ENCODE measurements around the gene KRT80.

Gene KRT80

GRCh38 chr12:52151153-52151836, 40.5 kb downstream of the KRT80 start:
- FAIRE-seq: no peak

GRCh38 chr12:52149651-52150241, 42.1 kb downstream of the KRT80 start:
- no peak for FAIRE-seq

DNA sequence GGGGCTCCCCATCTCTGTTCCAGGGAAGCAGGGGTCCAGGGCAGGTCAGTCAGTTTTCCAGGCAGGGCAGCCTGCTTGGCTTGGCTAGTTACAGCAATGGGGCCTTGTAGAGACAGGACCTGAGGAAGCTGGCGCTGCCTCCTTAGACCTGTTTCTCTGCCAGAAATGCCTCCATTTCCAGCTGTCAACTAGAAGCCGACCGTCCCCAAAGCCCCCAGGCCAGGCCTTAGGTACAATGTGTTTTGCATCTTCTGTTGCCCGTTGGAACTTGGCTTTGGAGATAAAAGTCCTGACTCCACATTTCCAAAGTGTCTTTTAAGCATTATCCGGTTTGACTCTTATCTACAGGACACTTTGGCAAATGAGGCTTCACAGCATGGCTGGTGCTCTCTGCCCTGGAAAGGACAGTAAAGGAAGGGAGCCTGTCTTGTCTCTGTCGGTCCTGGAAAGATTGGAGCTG, 42.6 kb downstream of the KRT80 start:
- no peak for FAIRE-seq

- no peak for FAIRE-seq
Observed at GRCh38 chr12:52148464-52149181, 43.2 kb downstream of the KRT80 start.

- FAIRE-seq: no peak
Observed at GRCh38 chr12:52147964-52148463, 43.8 kb downstream of the KRT80 start.

- FAIRE-seq: no peak
Observed at GRCh38 chr12:52147367-52147963, 44.3 kb downstream of the KRT80 start.

- FAIRE-seq: no peak
Observed at GRCh38 chr12:52146822-52147366, 44.9 kb downstream of the KRT80 start.

DNA sequence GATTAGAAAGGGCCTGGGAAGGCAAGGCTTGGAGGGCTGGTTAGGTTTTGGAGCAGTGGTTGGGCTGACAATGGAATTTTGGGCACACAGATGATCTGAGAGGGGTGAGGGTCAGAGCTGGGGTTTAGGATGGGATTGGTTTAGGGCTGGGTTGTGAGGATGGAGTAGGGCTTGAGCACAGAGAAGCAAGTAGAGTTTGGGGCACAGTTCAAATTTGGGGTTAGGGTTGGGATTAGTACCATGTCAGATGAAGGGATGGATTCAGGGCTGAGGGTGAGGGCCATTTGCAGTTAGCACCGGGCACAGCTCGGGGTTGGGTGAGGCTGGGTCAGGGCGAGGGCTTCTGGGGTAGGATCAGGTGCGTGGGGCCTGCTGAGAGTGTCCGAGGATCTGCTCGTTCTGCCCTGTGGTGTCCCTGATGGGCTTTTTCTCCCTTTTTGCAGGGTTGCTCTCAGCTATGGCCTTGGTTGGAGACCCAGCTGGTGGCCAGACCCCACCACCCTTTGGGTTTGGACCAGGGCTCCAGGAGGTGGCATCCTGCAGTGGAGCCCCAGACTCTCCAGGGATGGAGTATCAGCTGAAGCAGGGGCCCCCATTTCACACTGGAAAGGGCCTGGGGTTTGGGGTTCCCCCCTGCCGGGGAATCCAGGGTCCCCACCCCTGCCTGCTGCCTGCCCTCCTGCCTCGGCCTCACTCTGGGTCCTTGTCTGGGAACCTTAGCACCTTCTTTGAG, 45.6 kb downstream of the KRT80 start:
- no peak for FAIRE-seq

DNA sequence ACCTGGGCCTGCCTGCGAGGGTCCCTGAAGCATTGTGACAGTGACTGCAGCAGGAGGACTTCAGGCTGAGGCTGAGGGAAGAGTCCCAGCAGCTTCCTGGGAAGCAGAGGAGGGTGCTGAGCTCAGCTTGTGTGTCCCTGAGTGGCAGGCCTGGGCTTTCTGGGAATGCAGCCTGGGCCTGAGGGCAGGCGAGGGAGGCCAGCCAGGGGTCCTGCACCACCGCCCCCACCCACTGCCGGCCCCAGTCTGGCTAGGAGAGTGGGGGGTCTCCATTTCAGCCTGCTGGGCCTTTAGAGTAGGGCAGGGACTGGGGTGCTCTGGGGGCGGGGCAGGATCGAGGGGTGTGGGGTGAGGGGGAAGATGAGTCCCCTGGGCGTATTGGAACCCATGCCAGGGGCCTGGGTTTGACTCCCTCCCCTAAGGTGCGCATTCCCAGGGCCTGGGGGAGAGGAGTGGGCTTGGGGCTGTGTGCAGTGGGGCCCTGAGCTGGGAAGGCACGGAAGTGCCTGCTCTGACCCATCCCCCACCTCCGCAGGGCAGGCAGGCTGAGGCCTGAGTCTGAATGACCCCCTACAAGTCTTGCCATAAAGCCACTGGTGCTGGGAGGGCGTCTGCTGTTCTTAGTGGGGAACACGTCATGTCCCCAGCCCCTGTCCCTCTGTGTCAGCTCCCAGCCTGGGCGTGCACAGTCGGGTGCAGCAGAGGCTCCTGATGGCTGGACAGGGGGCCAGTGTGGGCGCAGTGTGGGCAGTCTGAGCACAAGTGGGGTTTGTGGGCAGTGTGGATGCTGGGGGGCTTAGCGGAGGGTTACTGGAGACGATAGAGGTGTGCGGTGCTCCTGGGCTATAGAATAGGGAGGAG, 46.4 kb downstream of the KRT80 start:
- FAIRE-seq: no peak

GRCh38 chr12:52144512-52145227, 47.1 kb downstream of the KRT80 start:
- FAIRE-seq: no peak

GRCh38 chr12:52142431-52142830, 49.4 kb downstream of the KRT80 start:
- no peak for FAIRE-seq

DNA sequence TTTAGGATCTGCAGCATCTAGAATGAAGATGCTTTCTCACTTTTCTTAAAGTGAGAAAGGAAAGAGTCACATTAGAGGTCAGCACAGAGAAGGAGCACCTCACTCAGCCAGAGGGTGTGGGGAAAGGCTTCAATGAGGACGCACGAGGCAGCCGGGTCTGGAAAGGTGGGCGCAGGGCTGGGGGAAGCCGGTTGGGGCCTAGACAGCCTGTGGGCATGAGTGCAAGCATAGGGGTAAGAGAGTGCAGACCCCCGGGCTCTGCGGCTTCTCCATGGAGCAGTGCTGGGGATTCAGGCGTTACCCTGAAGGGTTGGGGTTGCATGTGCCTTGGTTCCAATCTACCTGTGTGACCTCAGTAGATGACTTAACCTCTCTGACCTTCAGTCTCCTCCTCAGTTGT, 49.9 kb downstream of the KRT80 start:
- FAIRE-seq: no peak

DNA sequence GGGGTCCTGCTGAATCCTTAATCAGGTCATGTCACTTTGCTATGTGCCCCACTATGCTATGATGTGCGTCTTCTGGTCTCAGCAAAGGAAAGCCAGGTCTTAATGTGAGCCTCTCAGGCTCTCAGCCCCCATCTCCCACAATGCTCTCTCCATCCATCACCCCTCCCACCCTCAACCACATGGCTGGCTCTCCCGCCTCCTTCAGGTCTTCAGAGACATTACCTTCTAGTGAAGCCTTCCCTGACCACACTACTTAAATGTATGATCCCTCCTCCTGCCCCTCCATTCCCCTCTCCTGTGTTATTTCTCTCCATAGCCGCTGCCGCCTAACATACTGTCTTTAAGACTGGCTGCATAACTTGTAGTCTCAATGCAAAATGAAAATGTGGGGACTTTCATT, 50.5 kb downstream of the KRT80 start:
- no peak for FAIRE-seq

DNA sequence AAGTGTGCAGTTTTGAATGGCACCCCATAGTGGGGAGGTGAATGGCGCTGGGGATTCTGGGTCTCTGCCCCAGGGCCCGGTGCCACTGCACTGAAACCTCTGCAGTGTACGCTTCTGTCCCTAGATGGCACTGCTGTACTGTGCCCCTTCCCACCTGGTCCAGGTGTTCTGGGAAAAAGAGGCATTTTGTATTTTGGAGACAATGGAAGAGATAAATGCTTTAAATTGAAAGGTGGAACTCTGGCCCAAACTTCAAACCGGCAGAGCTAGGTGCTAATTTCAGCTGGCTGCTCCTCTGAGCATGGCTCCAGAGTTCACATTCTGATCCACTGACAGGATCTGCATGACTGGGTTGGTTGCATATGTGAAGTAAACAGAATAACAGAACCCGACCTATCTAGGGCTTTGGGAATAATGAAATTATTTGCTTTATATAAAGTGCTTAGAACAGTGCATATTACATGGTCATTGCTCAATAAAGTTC, 52.2 kb downstream of the KRT80 start:
- no peak for FAIRE-seq

- FAIRE-seq: no peak
Observed at GRCh38 chr12:52139147-52139546, 52.7 kb downstream of the KRT80 start.

GRCh38 chr12:52137746-52138145, 54.1 kb downstream of the KRT80 start:
- FAIRE-seq: no peak

DNA sequence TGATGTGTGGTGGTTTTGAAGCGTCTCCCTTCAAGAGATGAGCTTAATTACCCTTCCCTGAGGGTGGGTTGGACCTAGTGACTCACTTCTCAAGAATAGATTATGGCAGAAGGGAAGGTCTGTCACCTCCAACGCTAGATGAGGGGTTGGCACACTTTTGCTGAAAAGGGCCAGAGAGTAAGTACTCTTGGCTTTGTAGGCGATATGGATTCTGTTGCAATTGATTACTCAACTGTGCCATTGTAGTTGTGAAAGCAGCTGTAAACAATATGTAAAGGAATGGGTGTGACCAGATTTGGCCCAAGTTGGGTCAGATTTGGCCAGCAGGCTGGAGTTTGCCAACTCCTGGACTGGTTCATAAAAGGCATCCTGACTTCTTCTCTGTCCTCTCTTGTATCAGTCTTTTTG, 59.1 kb downstream of the KRT80 start:
- no peak for FAIRE-seq

DNA sequence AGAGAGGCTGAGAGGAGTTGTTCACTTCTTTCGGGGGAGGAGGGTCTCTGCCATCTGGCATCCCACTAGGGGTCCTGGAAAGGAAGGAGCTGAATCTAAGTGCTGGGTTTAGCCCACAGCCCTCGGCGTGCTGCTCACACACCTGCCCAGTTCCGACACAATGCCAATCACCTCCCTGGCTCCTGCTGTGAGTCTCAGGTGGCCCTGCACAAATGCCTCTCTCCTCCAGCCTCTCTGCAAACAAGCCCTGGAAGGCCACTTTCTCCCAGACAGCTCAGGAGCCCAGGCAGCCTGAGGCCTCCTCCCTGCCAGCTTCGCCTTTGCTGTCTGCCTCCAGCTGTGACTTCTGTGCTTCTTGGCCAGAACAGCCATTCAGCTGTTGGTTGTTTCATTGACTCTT, 61.1 kb downstream of the KRT80 start:
- no peak for FAIRE-seq

- no peak for FAIRE-seq
Observed at GRCh38 chr12:52127683-52128450, 63.9 kb downstream of the KRT80 start.

All from islet of Langerhans (tissue), 1 donor.